Heart left ventricle (tissue), 13 donors: ENCODE data around the gene LGR6.

Experiments
- CTCF ChIP-seq, 12 donors: fragments of 200-600 bp; sonication (generic) in 4 of 12; IDR thresholded peaks; one replicate each; pipeline versions ENCODE4 v1.5.0 to v1.8.0; 2018 to 2022; ENCODE audit warnings: antibody characterized with exemption in 12 of 12, mild to moderate bottlenecking in 5 of 12
- POLR2A ChIP-seq, 2 donors: fragments of 450-650 bp; IDR thresholded peaks; one replicate each; pipeline ENCODE4 v1.6.1; 2017; ENCODE audit warnings: antibody characterized with exemption in 2 of 2, mild to moderate bottlenecking in 2 of 2, moderate library complexity in 2 of 2
- donor health status: ischemic (EF 13 %, LVEDD 7.1; RV severe dilation, severe dysfunction).
- donor health status: DM: no; HTN: yes; CAD: no.
- donor health status: DM: no; HTN: no; CAD: no.
- donor health status: ischemic (EF 25% LVEDD 6.9; RV normal size, moderate dysfunction).
- donor health status: ischemic (EF 25% LVEDD 5.7; RV mildly dilated, moderate dysfunction).
- donor health status: ischemic (EF 35%, LVEDD 5.7; RV mildly dilated, moderate dysfunction).
- donor health status: nonischemic (EF 11% LVEDD 7.7; RV severe dilation, severe dysfunction).
- donor health status: DM: yes; HTN: yes; CAD: no.
- donor health status: PGD.
- donor health status: ischemic (EF 29% LVEDD 5.4; RV normal size, mild dysfunction).
- donor health status: nonischemic (EF 23%, LVEDD 6.1; RV moderate dilation, normal function).

- TF ChIP-seq CTCF (IDR thresholded peaks at IDR 0.05): no peak
- no peak for TF ChIP-seq POLR2A (IDR thresholded peaks at IDR 0.05)
Observed at GRCh38 chr1:202291961-202292712, 98.5 kb downstream of the LGR6 start.
